IgD-negative memory B cell (primary cell): ENCODE measurements around the gene PDCL2. TPM values are rescaled to one million over a fixed set of nuclear protein-coding genes. Genes with fewer than 3 reads are reported as not detected.
"Not testable (repeated sequence)": the region's sequence is repeated elsewhere in the genome, so short reads cannot be mapped to it uniquely, and the experiment has no call there.

Experiments used
- H3K27ac Mint-ChIP-seq, 3 donors: one replicate each; pipeline ENCODE4 v1.8.0; 2020 to 2022; ENCODE audit warnings: mild to moderate bottlenecking in 3 of 3, mixed read lengths in 3 of 3, moderate library complexity in 1 of 3
- H3K27me3 Mint-ChIP-seq: one replicate; pipeline ENCODE4 v1.8.0; 2021; ENCODE audit warnings: mixed read lengths
- H3K36me3 Mint-ChIP-seq: one replicate; pipeline ENCODE4 v1.8.0; 2020; ENCODE audit warnings: mild to moderate bottlenecking, mixed read lengths
- H3K4me1 Mint-ChIP-seq, 3 donors: one replicate each; pipeline ENCODE4 v1.8.0; 2020 to 2022; ENCODE audit warnings: mixed read lengths in 3 of 3, mild to moderate bottlenecking in 1 of 3
- H3K4me3 Mint-ChIP-seq, 4 donors: one replicate each; pipeline ENCODE4 v1.8.0; 2020 to 2022; ENCODE audit warnings: mild to moderate bottlenecking in 4 of 4, mixed read lengths in 4 of 4, moderate library complexity in 3 of 4
- H3K9me3 Mint-ChIP-seq, 3 donors: one replicate each; pipeline ENCODE4 v1.8.0; 2020 to 2021; ENCODE audit warnings: mixed read lengths in 3 of 3, mild to moderate bottlenecking in 1 of 3
- polyA plus RNA-seq: library from polyadenylated mRNA; unstranded; fragments of 300-500 nt; fragmentation: Illumina TruSeq; gene quantifications from one replicate; pipeline ENCODE4 v1.2.3, GENCODE V29; 2021

PDCL2 gene
- polyA plus RNA-seq, 1 donor from 2014 or later: not detected

DNA sequence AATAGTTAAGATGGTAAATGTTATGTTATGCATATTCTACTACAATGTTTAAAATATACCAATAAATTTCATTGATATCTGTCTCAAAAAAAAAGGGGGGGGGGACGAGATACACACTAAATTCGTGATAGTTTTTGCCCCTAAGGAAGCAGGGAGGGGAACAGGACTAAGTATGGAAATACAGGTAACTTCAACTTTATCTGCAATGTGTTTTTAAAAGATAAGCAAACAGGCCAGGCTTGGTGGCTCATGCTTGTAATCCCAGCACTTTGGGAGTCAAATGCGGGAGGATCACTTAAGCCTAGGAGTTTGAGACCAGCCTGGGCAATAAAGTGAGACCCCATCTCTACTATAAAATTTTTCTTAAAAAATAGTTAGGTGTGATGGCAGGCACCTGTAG is 31.9 kb downstream of the PDCL2 start:
- Mint-ChIP-seq H3K36me3 (peaks cover 2% of the 10 kb centered on the region), H3K9me3 (peaks cover 0 to 3% (median 3%) of the 10 kb centered on the region in 3 donors), H3K4me3 (no peak overlapping the region), H3K27me3 (peaks cover 2% of the 10 kb centered on the region), H3K27ac (no peak overlapping the region), H3K4me1 (peaks cover 11 to 12% (median 12%) of the 10 kb centered on the region in 3 donors)

DNA sequence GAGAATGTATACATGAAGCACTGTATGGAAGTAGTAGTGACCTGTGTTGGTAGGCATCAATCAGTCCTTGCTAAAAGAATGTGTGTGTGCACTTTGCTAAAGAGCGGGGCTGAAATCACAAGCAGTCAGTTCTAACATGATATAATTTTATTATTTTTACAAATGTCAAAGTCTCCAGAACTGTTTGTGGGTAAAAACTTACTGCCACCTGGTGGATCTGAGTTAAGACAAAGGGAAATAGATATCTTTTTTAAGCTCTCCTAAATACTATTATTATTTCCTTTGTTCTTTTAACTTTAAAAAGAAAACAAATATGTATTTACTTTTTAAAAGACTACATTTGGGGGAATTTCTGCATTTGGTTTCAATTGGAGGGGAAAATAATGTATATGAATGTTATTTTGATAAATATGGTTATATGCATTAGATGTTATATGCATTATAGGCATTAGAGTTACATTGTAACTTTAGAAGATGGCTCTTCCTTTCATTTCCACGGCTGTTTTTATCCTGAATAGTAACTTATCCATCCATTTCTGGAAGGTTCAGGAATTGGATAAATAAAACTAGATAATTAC is 37.5 kb downstream of the PDCL2 start:
- H3K27ac Mint-ChIP-seq: no peak overlapping the region
- peaks cover 2% of the 10 kb centered on the region for H3K36me3 Mint-ChIP-seq
- H3K27me3 Mint-ChIP-seq: peaks cover 2% of the 10 kb centered on the region
- no peak overlapping the region for H3K4me3 Mint-ChIP-seq
- peaks cover 0 to 3% (median 3%) of the 10 kb centered on the region in 3 donors for H3K9me3 Mint-ChIP-seq
- peaks cover 5 to 13% (median 9%) of the 10 kb centered on the region in 3 donors for H3K4me1 Mint-ChIP-seq

DNA sequence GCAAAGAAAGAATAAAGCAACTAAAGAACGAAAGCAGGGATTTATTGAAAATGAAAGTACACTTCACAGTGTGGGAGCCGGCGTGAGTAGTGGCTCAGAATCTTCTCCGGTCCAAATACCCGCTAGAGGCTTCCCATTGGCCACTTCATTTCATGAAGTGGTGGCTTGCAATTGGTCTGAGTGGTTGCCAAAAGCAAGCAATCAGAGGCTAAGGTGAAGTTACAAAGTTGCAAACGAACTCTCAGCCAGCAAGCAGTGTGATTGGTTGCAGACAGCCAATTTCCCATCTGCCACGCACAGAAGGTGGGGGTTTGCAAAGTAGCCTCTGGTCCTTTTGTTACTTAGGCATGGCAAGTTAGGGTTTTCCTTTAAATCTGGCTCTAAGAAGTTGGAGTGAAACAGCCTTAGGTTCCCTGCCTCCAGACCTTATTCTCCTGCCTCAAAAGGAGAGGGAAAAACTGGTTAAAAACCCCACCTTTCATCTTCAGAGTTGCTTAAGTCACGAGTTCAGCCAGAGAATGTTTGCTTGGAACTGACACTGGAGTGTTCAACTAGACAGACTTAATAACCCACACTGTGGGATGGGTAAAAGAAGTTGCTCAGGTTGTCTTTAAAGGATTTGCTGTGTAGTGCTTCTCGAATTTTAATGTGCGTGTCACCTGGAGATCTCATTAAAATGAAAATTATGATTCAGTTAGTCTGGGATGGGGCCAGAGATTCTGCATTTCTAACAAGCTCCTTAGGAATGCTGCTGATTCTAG is 38.4 kb downstream of the PDCL2 start:
- Mint-ChIP-seq H3K4me1 (peaks cover 5 to 13% (median 10%) of the 10 kb centered on the region in 3 donors), H3K4me3 (peak overlapping the region; percentile 51 to 91 (median 81)), H3K27me3 (peaks cover 2% of the 10 kb centered on the region), H3K27ac (peak overlapping the region in 2 of 3 donors; percentile 53 to 81), H3K36me3 (peaks cover 2% of the 10 kb centered on the region), H3K9me3 (peaks cover 0 to 3% (median 3%) of the 10 kb centered on the region in 3 donors)

DNA sequence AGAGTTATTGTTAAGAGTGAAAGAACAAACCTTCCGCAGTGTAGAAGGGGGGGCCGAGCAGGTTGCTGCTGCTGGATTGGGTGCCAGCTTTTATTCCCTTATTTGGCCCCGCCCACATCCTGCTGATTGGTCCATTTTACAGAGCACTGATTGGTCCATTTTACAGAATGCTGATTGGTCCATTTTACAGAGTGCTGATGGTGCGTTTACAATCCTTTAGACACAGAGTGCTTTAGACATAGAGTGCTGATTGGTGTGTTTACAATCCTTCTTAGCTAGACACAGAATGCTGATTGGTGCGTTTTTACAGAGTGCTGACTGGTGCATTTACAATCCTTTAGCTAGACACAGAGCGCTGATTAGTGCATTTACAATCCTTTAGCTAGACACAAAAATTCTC is 40.1 kb downstream of the PDCL2 start:
- H3K27ac Mint-ChIP-seq: peak overlapping the region in 2 of 3 donors; percentile 53 to 68
- peaks cover 5 to 24% (median 15%) of the 10 kb centered on the region in 3 donors for H3K4me1 Mint-ChIP-seq
- not testable (repeated sequence) for H3K27me3 Mint-ChIP-seq, H3K36me3 Mint-ChIP-seq, H3K9me3 Mint-ChIP-seq
- H3K4me3 Mint-ChIP-seq: peak overlapping the region; percentile 32 to 77 (median 50)

DNA sequence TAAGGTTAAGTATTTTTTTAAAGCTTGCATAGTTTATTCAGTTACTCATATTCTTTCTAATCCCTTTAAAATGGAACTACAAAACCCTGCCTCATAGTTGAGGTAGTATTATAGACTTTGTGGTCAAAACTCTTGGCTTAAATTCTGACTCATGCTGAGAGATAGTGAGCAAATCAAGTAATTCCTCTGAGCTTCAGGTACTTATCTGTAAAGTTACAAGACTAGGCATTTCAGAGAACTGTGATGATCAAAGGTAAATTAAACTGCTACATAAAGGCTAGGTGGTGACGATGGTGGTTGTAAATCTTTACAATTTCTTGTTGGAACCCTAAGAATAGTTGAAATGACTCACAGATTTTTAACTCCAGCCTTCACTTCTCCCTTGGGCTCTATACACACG is 42.2 kb downstream of the PDCL2 start:
- H3K36me3 Mint-ChIP-seq: no peaks in the 10 kb centered on the region
- peak overlapping the region in 1 of 3 donors; percentile 39 for H3K27ac Mint-ChIP-seq
- H3K4me3 Mint-ChIP-seq: peak overlapping the region in 1 of 4 donors; percentile 99
- H3K27me3 Mint-ChIP-seq: peaks cover 1% of the 10 kb centered on the region
- H3K4me1 Mint-ChIP-seq: peaks cover 14 to 27% (median 15%) of the 10 kb centered on the region in 3 donors
- no peaks in the 10 kb centered on the region for H3K9me3 Mint-ChIP-seq

DNA sequence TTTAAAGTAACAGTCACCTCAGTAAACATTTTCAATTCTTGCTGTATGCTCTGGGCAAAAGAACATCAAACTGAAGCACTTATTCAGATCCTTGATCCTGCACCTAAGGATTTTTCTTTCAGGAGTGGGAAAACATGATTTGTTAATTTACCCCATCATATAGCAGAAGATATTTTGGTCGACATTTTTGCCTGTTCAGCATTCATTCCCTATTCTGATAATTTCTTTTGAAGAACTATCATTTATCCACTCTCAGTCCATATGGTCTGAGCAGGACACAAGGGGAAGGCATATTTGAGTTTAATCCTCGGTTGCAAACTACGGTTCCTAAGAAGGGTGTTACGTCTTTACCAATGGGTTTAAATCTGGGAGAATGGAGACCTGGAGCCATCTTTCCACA is 44.1 kb downstream of the PDCL2 start:
- Mint-ChIP-seq H3K4me3 (peak overlapping the region; percentile 88 to 99 (median 97)), H3K27ac (peak overlapping the region; percentile 89 to 96 (median 94)), H3K36me3 (no peaks in the 10 kb centered on the region), H3K27me3 (peaks cover 1% of the 10 kb centered on the region), H3K9me3 (no peaks in the 10 kb centered on the region), H3K4me1 (peaks cover 17 to 36% (median 26%) of the 10 kb centered on the region in 3 donors)

DNA sequence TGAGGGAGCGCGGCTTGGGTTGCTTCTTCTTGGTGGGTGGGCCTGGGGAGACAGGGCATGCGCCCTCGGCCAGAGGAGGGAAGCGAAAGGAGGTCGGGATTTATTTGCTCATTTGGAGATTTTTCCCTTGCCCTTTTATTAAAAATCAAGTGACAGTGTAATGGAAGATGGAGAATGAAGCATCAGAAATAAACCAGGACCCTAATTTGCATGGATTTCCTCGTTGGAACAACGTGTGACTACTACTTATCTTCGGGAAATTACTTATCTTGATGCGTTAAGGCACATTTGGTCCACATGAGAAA is 44.6 kb downstream of the PDCL2 start:
- Mint-ChIP-seq H3K27me3 (peaks cover 1% of the 10 kb centered on the region), H3K4me1 (peaks cover 17 to 36% (median 26%) of the 10 kb centered on the region in 3 donors), H3K4me3 (peak overlapping the region; percentile 88 to 99 (median 97)), H3K27ac (peak overlapping the region; percentile 89 to 96 (median 94)), H3K36me3 (no peaks in the 10 kb centered on the region), H3K9me3 (no peaks in the 10 kb centered on the region)

DNA sequence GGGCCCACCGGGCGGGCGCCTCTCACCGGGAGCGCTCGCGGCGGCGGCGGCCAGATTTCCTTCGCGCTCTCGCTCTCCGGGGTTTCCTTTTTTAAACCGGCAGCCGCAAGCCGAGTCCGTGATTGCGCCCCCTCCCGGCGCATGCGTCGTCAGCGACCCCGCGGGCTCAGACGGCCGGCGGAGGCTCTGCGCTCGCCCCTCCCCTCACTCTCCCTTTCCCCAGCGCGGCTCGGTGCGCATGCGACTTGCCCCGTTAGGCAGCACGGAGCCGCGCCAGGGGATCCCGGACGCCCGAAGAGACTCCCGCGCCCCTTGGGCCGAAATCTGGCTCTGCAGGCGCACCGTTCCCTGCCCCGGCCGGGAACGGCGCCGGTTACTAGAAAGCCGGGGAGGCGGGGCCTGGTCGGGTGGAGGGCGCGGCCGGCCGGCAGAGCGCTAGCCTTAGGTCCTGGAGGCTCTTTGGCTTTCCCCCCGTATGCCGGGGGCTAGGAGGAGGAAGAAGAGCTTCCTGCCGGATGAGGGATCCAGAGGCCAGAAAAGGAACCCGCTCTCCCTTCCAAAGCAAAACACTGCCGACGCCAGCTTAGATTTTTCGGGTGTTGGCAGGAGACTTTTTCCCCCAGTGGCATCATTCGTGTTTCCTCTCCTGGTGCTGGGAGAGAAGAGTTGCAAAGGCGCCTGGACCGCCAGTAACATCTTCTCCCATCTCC is 45.1 kb downstream of the PDCL2 start, which contains the start of gene CLOCK:
Gene CLOCK, minus strand, starts transcription at position 154 of the 710 bp plus-strand sequence. CDS start 64,124 bp downstream, outside the sequence.
- H3K9me3 Mint-ChIP-seq: no peaks in the 10 kb centered on the region
- no peaks in the 10 kb centered on the region for H3K36me3 Mint-ChIP-seq
- H3K4me3 Mint-ChIP-seq: peak within 1 kb of the TSS; percentile 88 to 99 (median 97)
- peak within 1 kb of the TSS; percentile 94 to 98 (median 97) for H3K27ac Mint-ChIP-seq
- H3K27me3 Mint-ChIP-seq: peaks cover 1% of the 10 kb centered on the region
- peaks cover 14 to 37% (median 26%) of the 10 kb centered on the region in 3 donors for H3K4me1 Mint-ChIP-seq

DNA sequence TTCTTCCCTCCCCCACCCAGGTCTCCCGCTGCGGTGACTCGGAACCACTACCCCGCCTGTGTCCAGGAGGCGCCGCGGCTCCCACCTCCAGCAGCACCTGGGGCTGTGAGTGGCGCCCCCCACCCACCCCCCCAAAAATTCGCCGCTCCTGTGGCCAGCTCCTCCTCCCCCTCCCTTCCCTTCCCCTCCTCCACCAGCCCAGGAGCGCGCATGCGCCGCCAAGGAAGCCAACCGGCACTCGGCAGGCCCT is 45.6 kb downstream of the PDCL2 start:
- no peaks in the 10 kb centered on the region for H3K36me3 Mint-ChIP-seq
- H3K27me3 Mint-ChIP-seq: peaks cover 1% of the 10 kb centered on the region
- peaks cover 16 to 35% (median 26%) of the 10 kb centered on the region in 3 donors for H3K4me1 Mint-ChIP-seq
- H3K9me3 Mint-ChIP-seq: no peaks in the 10 kb centered on the region
- H3K4me3 Mint-ChIP-seq: peak overlapping the region; percentile 88 to 99 (median 97)
- peak overlapping the region; percentile 89 to 96 (median 94) for H3K27ac Mint-ChIP-seq

DNA sequence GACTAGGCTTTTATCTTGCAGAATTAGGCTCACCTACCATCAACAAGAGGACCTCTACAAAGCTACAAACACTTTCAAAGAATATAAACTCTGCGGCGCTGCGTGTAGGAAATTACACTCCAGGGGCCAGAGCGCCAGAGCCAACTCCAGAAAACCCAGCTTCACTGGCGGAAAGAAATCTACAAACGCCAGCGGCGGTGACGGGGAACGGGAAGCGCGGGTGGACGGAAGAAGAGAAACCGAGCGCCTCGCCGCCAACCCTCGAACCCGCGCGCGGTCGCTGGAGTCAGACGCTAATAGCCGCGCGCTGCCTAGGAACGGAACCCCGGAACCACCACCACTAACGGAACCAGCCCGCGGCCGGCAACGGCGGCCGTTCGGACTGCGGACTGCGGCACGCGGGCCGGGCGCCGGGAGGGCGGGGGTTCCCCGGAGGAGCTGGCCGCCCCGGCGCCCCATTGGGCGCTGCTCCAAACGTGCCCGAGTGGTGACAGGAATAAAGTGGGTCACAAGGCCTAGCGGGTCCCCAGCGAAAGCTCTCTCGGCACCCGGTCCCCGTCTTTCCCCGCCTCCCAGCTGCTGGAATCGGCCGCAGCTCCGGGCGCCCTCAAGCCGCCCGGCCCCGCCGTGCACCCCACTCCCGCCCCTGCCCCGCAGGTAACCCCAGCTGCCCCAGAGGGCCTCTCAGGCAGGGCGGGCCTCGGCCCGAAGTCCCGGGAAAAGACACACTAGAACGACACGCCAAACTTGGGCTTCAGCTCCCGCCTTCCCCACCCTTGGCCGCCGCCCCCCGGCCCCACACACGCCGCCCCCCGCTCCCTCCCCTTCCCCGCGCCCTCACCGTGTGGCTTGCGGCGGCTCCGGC is 46.2 kb downstream of the PDCL2 start:
- Mint-ChIP-seq H3K36me3 (no peaks in the 10 kb centered on the region), H3K4me3 (peak overlapping the region; percentile 88 to 99 (median 97)), H3K27ac (peak overlapping the region; percentile 89 to 98 (median 97)), H3K9me3 (no peaks in the 10 kb centered on the region), H3K27me3 (peaks cover 1% of the 10 kb centered on the region), H3K4me1 (peaks cover 16 to 36% (median 26%) of the 10 kb centered on the region in 3 donors)

DNA sequence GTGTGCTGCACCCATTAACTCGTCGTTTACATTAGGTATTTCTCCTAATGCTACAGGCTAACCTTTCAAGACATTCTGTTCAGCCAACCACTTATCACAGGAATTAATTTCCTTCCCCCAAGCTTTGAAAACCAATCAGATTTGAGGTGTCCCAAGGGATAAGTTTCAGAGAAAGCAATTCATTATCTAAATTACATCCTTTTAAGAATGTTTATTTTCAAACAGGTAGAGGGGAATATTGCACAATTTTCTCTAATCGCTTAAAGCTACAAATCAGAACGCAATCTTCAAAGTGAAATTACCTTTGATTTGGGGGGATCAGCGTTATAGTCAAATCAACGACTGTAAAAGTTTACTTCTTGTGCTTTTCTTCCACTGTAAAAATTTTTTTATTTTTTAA is 46.9 kb downstream of the PDCL2 start:
- peaks cover 1% of the 10 kb centered on the region for H3K27me3 Mint-ChIP-seq
- peak overlapping the region; percentile 88 to 99 (median 97) for H3K4me3 Mint-ChIP-seq
- H3K36me3 Mint-ChIP-seq: no peaks in the 10 kb centered on the region
- H3K4me1 Mint-ChIP-seq: peaks cover 16 to 35% (median 26%) of the 10 kb centered on the region in 3 donors
- H3K27ac Mint-ChIP-seq: peak overlapping the region; percentile 89 to 98 (median 97)
- H3K9me3 Mint-ChIP-seq: no peaks in the 10 kb centered on the region

DNA sequence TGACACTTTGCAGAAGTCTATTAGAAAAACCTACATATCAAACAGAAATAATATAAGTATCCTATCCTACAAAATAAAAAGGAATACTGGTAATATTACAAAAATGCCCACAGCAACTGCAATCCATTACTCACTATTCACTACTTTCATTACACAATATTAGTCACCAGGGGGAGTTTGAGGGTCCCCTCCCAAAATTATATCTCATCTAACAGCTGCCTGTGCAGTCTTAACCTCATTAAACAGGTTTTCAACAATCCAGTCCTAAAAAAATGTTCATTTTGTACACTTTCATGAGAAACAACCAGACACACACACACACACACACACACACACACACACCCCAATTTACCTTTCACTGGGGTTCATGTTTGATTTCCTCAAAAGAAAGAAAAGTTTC is 48.2 kb downstream of the PDCL2 start:
- Mint-ChIP-seq H3K27me3 (peaks cover 1% of the 10 kb centered on the region), H3K4me1 (peaks cover 18 to 35% (median 26%) of the 10 kb centered on the region in 3 donors), H3K9me3 (no peaks in the 10 kb centered on the region), H3K27ac (peak overlapping the region; percentile 27 to 97 (median 64)), H3K36me3 (no peaks in the 10 kb centered on the region), H3K4me3 (peak overlapping the region in 1 of 4 donors; percentile 99)

DNA sequence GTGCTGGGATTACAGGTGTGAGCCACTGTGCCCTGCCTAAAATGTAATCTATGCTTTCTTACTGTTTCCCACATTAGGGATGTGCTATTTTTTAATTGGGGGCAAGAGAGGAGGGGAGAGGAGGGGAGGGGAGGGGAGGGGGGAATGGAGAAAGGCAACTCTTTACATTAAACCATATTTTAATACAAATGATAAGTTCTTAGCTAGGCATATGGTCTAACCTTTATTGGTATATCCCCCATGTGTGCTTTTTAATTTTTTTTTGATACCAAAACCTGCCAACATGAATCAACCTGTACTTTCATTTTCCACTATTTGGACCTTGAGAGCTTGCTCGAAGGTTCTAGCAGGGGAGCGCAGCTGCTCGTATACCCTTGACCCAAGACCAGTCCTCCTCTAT is 51.8 kb downstream of the PDCL2 start:
- Mint-ChIP-seq H3K4me1 (peaks cover 22 to 33% (median 26%) of the 10 kb centered on the region in 3 donors), H3K27ac (no peak overlapping the region), H3K36me3 (peaks cover 4% of the 10 kb centered on the region), H3K9me3 (no peaks in the 10 kb centered on the region), H3K4me3 (peak overlapping the region in 1 of 4 donors; percentile 48), H3K27me3 (no peaks in the 10 kb centered on the region)

DNA sequence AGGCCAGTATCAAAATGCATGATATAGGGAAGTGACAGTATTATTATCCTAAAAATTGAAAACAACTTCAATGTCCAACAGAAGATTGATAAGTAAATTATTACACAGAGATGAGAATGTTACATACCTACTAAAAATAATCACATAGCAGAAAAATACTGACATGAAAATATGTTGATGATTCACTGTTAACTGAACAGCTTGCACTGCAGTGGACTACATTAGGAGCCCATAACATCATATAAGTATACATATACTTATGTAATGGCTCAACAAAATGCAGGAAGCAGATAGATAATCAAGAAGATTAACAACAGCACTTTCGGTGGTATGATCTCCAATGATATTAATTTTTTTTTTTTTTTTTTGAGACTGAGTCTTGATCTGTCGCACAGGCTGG is 52.4 kb downstream of the PDCL2 start:
- Mint-ChIP-seq H3K27me3 (no peaks in the 10 kb centered on the region), H3K4me3 (no peak overlapping the region), H3K36me3 (peaks cover 4% of the 10 kb centered on the region), H3K9me3 (no peaks in the 10 kb centered on the region), H3K4me1 (peaks cover 20 to 28% (median 20%) of the 10 kb centered on the region in 3 donors), H3K27ac (no peak overlapping the region)
